GM23338 (cell line): Measurements from ENCODE around the gene LILRA5. TPM values are rescaled to one million over a fixed set of nuclear protein-coding genes. Genes with fewer than 3 reads are reported as not detected.

ENCODE experiments used
- ATAC-seq: fragments of 200-7000 bp; cut with Tn5 transposase; 3 replicates; pipeline ENCODE4 v1.9.1; 2020
- DNase-seq: peaks from one replicate; pipeline ENCODE4 v3.0.0-alpha.2; 2015; ENCODE audit warnings: low spot score
- H2AFZ ChIP-seq: fragments of 200-600 bp; sonication (generic); 2 replicates; pipeline ENCODE4 v1.8.0; 2016; ENCODE audit warnings: antibody characterized with exemption, mild to moderate bottlenecking, moderate library complexity
- H3F3A ChIP-seq: fragments of 200-600 bp; sonication (generic); replicated peaks from 2 replicates; pipeline ENCODE4 v1.8.0; 2017; ENCODE audit warnings: antibody characterized with exemption, mixed run types, low read depth
- H3K27ac ChIP-seq: fragments of 200-600 bp; sonication (generic); 2 replicates; pipeline ENCODE4 v1.6.1; 2016; ENCODE audit warnings: low read depth
- H3K27me3 ChIP-seq: fragments of 200-600 bp; sonication (generic); 2 replicates; pipeline ENCODE4 v1.8.0; 2016; ENCODE audit warnings: mild to moderate bottlenecking, mixed run types, moderate library complexity; ENCODE audit not compliant: insufficient read depth
- H3K36me3 ChIP-seq: fragments of 200-600 bp; sonication (generic); 2 replicates; pipeline ENCODE4 v1.8.0; 2016; ENCODE audit warnings: mild to moderate bottlenecking; ENCODE audit not compliant: insufficient read depth
- H3K4me1 ChIP-seq: fragments of 200-600 bp; sonication (generic); 2 replicates; pipeline ENCODE4 v1.8.0; 2016; ENCODE audit warnings: mild to moderate bottlenecking, moderate library complexity; ENCODE audit not compliant: insufficient read depth
- H3K4me2 ChIP-seq: fragments of 200-600 bp; sonication (generic); 2 replicates; pipeline ENCODE4 v1.7.1; 2017; ENCODE audit warnings: mixed run types
- H3K4me3 ChIP-seq: fragments of 200-600 bp; sonication (generic); 2 replicates; pipeline ENCODE4 v1.6.1; 2016; ENCODE audit warnings: mixed run types
- H3K79me2 ChIP-seq: fragments of 200-600 bp; sonication (generic); replicated peaks from 2 replicates; pipeline ENCODE4 v1.8.0; 2017; ENCODE audit warnings: mild to moderate bottlenecking; ENCODE audit not compliant: insufficient read depth
- H3K9me2 ChIP-seq: fragments of 200-600 bp; sonication (generic); 2 replicates; pipeline ENCODE4 v1.8.0; 2017; ENCODE audit not compliant: insufficient read depth
- H4K20me1 ChIP-seq: fragments of 200-600 bp; sonication (generic); replicated peaks from 2 replicates; pipeline ENCODE4 v1.8.0; 2017; ENCODE audit warnings: mild to moderate bottlenecking; ENCODE audit not compliant: insufficient read depth
- H3K27ac Mint-ChIP-seq: 2 replicates; pipeline ENCODE4 v1.8.0; 2020; ENCODE audit warnings: inconsistent platforms, mild to moderate bottlenecking, moderate library complexity, mixed read lengths
- H3K27me3 Mint-ChIP-seq: 3 replicates; pipeline ENCODE4 v1.8.0; 2022; ENCODE audit warnings: low read depth, mild to moderate bottlenecking, moderate library complexity, mixed read lengths, inconsistent platforms; ENCODE audit not compliant: insufficient read depth, poor library complexity
- H3K36me3 Mint-ChIP-seq: 3 replicates; pipeline ENCODE4 v1.8.0; 2021; ENCODE audit warnings: low read depth, mild to moderate bottlenecking, inconsistent platforms, moderate library complexity, mixed read lengths
- H3K4me1 Mint-ChIP-seq: 3 replicates; pipeline ENCODE4 v1.8.0; 2020; ENCODE audit warnings: mild to moderate bottlenecking, inconsistent platforms, mixed read lengths
- H3K4me3 Mint-ChIP-seq: 3 replicates; pipeline ENCODE4 v1.8.0; 2021; ENCODE audit warnings: moderate library complexity, mild to moderate bottlenecking, inconsistent platforms, mixed read lengths
- H3K9me3 Mint-ChIP-seq: 3 replicates; pipeline ENCODE4 v1.8.0; 2020; ENCODE audit warnings: moderate library complexity, mild to moderate bottlenecking, inconsistent platforms, mixed read lengths
- ETS1 ChIP-seq: IDR thresholded peaks from 2 replicates; pipeline ENCODE4 v1.6.1; 2016; ENCODE audit warnings: antibody characterized with exemption
- EZH2 ChIP-seq: fragments of 200-600 bp; sonication (generic); IDR thresholded peaks from one replicate; pipeline ENCODE4 v1.8.0; 2017; ENCODE audit warnings: antibody characterized with exemption, mild to moderate bottlenecking, low read depth; ENCODE audit not compliant: unreplicated experiment
- polyA plus RNA-seq: library from polyadenylated mRNA; unstranded; fragments of >200 nt; fragmentation: Nextera tagmentation; extraction: Ambion mirVana; gene quantifications from 2 replicates; pipeline ENCODE4 v1.2.1, GENCODE V29; 2016
- total RNA-seq: library from RNA; depleted of rRNA; stranded (reverse); fragments of >200 nt; shearing (Covaris generic); gene quantifications from 2 replicates; pipeline ENCODE4 v1.2.3, GENCODE V29; 2014
- TF ChIP-seq, protein P1 (sequence below): fragments of 250-450 bp; sonication (Bioruptor Pico); IDR thresholded peaks from 2 replicates; pipeline ENCODE4 v1.5.0; 2020; ENCODE audit warnings: mild to moderate bottlenecking, moderate library complexity
- TF ChIP-seq, protein P2 (sequence below): IDR thresholded peaks from one replicate; pipeline ENCODE4 v1.6.1; 2018; ENCODE audit warnings: antibody characterized with exemption; ENCODE audit not compliant: unreplicated experiment

LILRA5 gene
- total and polyA plus RNA-seq, 2 experiments from 2014 or later = not detected

DNA sequence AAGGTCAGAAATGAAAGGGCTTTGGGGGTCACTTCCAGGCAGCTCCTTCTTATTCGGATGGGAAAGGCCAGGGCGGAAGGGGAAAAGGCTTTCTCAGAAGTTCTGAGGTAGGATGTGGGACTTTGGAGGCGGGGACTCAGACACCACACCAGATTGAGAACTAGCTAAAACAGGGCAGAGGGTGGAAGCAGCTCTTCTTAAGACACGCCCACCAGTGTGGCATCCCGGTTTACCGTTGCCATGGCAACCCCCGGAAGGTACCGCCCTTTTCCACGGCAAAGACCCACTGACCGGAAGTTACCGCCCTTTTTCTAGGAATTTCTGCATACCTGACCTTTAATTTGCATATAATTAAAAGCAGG lies 3.8 kb upstream of the LILRA5 start (continued):
- TF ChIP-seq, protein P1, sequence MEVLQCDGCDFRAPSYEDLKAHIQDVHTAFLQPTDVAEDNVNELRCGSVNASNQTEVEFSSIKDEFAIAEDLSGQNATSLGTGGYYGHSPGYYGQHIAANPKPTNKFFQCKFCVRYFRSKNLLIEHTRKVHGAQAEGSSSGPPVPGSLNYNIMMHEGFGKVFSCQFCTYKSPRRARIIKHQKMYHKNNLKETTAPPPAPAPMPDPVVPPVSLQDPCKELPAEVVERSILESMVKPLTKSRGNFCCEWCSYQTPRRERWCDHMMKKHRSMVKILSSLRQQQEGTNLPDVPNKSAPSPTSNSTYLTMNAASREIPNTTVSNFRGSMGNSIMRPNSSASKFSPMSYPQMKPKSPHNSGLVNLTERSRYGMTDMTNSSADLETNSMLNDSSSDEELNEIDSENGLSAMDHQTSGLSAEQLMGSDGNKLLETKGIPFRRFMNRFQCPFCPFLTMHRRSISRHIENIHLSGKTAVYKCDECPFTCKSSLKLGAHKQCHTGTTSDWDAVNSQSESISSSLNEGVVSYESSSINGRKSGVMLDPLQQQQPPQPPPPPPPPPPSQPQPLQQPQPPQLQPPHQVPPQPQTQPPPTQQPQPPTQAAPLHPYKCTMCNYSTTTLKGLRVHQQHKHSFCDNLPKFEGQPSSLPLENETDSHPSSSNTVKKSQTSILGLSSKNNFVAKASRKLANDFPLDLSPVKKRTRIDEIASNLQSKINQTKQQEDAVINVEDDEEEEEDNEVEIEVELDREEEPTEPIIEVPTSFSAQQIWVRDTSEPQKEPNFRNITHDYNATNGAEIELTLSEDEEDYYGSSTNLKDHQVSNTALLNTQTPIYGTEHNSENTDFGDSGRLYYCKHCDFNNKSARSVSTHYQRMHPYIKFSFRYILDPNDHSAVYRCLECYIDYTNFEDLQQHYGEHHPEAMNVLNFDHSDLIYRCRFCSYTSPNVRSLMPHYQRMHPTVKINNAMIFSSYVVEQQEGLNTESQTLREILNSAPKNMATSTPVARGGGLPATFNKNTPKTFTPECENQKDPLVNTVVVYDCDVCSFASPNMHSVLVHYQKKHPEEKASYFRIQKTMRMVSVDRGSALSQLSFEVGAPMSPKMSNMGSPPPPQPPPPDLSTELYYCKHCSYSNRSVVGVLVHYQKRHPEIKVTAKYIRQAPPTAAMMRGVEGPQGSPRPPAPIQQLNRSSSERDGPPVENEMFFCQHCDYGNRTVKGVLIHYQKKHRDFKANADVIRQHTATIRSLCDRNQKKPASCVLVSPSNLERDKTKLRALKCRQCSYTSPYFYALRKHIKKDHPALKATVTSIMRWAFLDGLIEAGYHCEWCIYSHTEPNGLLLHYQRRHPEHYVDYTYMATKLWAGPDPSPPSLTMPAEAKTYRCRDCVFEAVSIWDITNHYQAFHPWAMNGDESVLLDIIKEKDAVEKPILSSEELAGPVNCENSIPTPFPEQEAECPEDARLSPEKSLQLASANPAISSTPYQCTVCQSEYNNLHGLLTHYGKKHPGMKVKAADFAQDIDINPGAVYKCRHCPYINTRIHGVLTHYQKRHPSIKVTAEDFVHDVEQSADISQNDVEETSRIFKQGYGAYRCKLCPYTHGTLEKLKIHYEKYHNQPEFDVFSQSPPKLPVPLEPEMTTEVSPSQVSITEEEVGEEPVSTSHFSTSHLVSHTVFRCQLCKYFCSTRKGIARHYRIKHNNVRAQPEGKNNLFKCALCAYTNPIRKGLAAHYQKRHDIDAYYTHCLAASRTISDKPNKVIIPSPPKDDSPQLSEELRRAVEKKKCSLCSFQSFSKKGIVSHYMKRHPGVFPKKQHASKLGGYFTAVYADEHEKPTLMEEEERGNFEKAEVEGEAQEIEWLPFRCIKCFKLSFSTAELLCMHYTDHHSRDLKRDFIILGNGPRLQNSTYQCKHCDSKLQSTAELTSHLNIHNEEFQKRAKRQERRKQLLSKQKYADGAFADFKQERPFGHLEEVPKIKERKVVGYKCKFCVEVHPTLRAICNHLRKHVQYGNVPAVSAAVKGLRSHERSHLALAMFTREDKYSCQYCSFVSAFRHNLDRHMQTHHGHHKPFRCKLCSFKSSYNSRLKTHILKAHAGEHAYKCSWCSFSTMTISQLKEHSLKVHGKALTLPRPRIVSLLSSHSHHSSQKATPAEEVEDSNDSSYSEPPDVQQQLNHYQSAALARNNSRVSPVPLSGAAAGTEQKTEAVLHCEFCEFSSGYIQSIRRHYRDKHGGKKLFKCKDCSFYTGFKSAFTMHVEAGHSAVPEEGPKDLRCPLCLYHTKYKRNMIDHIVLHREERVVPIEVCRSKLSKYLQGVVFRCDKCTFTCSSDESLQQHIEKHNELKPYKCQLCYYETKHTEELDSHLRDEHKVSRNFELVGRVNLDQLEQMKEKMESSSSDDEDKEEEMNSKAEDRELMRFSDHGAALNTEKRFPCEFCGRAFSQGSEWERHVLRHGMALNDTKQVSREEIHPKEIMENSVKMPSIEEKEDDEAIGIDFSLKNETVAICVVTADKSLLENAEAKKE (CRISPR knock-in tag) = no peak

GRCh38 chr19:54315956-54316355 lies 3.0 kb upstream of the LILRA5 start:
- Histone ChIP-seq H3K27ac (peak overlapping the region; percentile 18; the same call in 1 of the 2 replicates), H3K36me3 (no peaks in the 10 kb centered on the region), H3K27me3 (no peaks in the 10 kb centered on the region), H3K4me2 (peak overlapping the region; percentile 68; the same call in 1 of the 2 replicates), H3K4me1 (peaks cover 5% of the 10 kb centered on the region; the same call in 1 of the 2 replicates), H3K9me2 (no peaks in the 10 kb centered on the region), H3K79me2 (no peaks in the 10 kb centered on the region), H2AFZ (peak overlapping the region; percentile 52; the same call in 1 of the 2 replicates), H3K4me3 (no peak overlapping the region), H3F3A (no peaks in the 10 kb centered on the region), H4K20me1 (no peaks in the 10 kb centered on the region)
- ATAC-seq = no peak
- H3K9me3 Mint-ChIP-seq = peaks cover 9% of the 10 kb centered on the region
- H3K4me3 Mint-ChIP-seq = no peak overlapping the region
- H3K4me1 Mint-ChIP-seq = peaks cover 6% of the 10 kb centered on the region; the same call in 2 of the 3 replicates
- peaks cover 10% of the 10 kb centered on the region for H3K27me3 Mint-ChIP-seq
- no peak overlapping the region for H3K27ac Mint-ChIP-seq
- peaks cover under 1% of the 10 kb centered on the region; the same call in 2 of the 3 replicates for H3K36me3 Mint-ChIP-seq
- DNase-seq = no peak
- TF ChIP-seq ETS1 (no peak), EZH2 (no peak)
- TF ChIP-seq, protein P1 (CRISPR knock-in tag) = no peak
- TF ChIP-seq, protein P2, sequence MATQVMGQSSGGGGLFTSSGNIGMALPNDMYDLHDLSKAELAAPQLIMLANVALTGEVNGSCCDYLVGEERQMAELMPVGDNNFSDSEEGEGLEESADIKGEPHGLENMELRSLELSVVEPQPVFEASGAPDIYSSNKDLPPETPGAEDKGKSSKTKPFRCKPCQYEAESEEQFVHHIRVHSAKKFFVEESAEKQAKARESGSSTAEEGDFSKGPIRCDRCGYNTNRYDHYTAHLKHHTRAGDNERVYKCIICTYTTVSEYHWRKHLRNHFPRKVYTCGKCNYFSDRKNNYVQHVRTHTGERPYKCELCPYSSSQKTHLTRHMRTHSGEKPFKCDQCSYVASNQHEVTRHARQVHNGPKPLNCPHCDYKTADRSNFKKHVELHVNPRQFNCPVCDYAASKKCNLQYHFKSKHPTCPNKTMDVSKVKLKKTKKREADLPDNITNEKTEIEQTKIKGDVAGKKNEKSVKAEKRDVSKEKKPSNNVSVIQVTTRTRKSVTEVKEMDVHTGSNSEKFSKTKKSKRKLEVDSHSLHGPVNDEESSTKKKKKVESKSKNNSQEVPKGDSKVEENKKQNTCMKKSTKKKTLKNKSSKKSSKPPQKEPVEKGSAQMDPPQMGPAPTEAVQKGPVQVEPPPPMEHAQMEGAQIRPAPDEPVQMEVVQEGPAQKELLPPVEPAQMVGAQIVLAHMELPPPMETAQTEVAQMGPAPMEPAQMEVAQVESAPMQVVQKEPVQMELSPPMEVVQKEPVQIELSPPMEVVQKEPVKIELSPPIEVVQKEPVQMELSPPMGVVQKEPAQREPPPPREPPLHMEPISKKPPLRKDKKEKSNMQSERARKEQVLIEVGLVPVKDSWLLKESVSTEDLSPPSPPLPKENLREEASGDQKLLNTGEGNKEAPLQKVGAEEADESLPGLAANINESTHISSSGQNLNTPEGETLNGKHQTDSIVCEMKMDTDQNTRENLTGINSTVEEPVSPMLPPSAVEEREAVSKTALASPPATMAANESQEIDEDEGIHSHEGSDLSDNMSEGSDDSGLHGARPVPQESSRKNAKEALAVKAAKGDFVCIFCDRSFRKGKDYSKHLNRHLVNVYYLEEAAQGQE = no peak
